Endothelial cell of hepatic sinusoid (primary cell): ENCODE data around the gene IKZF1.

Source experiments
- in situ Hi-C: cut with HindIII; loops from 2 replicates; pipeline ENCODE4 v1.10.0; 2017; ENCODE audit warnings: low sequenced_read_pairs

IKZF1 gene

GRCh38 chr7:50307368-50308032 lies 3.0 kb downstream of the IKZF1 start:
- in situ Hi-C loops, result no loop called here

DNA sequence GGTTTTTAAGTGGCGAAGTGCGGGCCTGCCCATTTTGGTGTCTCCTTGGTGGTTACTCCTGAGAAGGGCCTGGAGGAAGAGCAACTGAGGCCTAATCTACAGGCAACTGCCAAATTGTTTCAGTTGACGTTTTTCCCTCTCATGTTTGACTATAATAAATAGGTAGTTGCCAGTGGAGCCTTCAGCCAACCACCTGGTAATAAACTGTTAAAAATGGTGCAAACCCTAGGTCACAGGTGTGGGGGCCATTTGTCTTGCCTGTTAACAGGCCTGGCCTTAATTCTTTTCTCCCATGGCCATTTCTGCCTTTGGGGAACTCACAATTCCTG lies 3.7 kb downstream of the IKZF1 start:
- in situ Hi-C loops, result no loop called here

DNA sequence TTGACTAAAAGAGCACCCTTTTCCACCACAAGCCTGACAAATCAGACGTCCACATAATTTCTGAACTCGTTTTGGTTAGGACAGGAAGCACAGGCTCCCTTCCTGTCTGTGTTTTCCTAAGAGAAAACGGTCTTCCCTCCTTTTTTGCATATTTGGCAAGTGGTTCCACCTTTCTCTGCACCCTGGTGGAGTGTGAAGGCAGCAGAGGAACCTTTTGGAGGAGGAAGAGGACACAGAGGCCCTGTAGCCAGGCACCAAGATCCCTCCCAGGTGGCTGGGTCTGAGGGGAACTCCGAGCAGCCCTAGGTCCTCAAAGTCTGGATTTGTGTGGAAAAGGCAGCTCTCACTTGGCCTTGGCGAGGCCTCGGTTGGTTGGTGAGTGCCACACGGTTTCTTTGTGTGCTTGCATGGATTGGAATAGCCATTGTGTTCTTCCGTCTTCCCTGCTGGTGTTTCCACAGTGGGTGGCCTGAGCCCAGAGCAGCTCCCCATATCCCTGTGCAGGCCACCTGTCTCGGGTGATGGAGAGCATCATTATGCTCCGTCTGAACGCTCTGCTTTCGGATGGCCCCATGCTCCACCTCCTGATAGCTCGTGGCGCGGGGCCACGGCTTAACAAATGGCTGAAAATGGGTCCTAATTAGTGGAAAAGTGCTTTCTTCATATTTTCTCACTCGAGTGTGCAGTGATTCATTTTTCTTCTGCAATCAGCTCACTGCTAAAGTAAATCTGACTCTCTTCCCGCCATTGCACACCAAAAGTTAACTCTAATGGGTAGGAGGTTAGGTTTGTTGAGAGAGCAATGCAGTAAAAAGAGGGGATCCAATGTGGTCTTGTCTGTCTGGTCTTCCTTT lies 4.2 kb downstream of the IKZF1 start:
- in situ Hi-C loops, result no loop called here

- in situ Hi-C loops, result no loop called here
Observed at GRCh38 chr7:50309721-50310120, 5.2 kb downstream of the IKZF1 start.

GRCh38 chr7:50310361-50310760 lies 5.8 kb downstream of the IKZF1 start:
- in situ Hi-C loops, result no loop called here

DNA sequence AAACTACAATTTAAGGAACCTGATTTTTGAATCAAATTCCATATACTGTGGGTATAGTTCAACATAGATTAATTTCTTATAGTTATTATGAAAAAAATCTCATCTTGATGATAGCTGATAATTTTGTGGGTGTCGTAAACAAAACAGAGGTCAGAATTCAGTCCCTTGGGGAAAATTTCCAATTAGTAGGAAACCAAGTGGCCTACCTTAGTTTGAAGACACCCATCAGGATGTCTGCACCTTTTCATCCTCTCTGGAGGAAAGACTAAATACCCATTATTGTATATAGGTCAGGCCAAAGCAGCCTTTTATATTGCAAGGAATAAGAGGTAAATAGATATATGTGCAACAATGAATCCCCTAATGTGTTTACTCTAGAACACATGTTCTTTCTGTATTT lies 6.4 kb downstream of the IKZF1 start:
- in situ Hi-C loops, result no loop called here

GRCh38 chr7:50312250-50313162 lies 8.0 kb downstream of the IKZF1 start:
- in situ Hi-C loops, result no loop called here

DNA sequence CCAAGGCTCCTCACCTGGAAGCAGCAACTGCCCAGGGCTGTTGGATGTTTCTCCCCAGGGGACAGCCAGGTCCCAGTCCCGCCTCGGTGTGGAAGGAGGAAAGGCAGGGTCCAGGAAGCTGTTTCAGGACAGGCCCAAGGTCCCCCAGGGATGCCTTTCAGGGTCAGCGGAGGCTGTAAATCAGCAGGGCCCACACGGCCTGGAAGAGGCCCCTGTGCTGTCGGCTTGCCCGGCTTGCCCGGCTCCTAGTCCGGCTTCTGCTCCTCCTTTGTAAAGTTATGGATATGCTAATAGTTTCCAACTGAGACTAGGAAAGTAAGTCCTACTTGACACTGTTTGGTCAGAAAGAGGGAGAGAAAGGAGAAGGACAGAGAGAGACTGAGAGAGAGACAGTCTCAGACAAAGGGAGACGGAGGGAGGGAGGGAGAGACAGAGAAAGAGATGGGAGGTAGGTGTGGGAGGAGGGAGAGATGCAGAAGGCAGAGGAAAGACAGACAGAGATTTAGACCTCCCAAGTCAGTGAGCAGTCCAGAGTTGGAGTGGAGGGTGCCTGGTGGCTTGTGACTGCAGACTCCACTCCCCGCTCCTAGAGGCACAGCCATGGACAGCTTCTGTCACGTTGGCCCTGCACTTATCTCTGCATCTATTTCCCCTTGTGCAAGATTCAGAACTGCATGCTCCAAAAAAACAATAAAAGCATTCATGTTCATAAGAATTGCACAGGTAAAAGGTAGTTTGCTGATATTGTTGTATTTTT lies 10.5 kb downstream of the IKZF1 start:
- in situ Hi-C loops, result no loop called here

GRCh38 chr7:50315739-50316671 lies 11.5 kb downstream of the IKZF1 start:
- in situ Hi-C loops, result no loop called here

GRCh38 chr7:50317221-50317678 lies 12.7 kb downstream of the IKZF1 start:
- in situ Hi-C loops, result no loop called here

- in situ Hi-C loops, result no loop called here
Observed at GRCh38 chr7:50317697-50318669, 13.5 kb downstream of the IKZF1 start.

GRCh38 chr7:50321487-50322067 lies 17.1 kb downstream of the IKZF1 start:
- in situ Hi-C loops, result no loop called here

DNA sequence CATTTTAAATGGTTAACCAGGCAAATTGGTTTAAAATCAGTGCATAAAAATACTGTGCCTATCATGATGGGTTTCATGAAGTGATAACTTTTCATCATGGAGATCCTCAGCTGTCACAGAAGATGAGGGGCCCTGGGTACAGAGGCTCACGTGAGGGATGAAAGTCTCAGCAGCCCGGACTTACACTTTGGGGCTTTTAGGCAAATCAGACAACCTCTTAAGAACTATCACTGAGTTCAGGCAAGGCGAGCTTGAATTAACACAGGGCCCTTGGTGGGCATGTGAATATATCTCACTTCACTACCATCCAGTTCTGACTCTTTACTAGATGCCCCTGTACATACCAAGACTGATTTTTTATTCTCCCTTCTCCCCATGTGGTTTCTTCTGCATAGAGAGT lies 19.6 kb downstream of the IKZF1 start:
- in situ Hi-C loops, result no loop called here

DNA sequence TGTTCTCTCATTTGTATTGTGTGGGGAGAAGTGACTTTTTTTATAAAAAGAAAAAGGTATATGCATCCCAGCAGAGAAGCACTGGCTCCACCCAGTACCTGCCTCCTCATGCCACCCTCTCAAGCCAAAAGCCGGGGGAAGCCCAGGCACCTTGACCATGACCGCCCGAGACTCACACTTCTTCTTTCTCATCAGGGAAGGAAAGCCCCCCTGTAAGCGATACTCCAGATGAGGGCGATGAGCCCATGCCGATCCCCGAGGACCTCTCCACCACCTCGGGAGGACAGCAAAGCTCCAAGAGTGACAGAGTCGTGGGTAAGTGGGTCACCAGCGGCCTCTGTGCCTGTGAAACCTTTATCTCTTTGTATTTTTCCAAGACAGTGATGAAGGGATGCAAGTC lies 22.9 kb downstream of the IKZF1 start:
- in situ Hi-C loops, result no loop called here

- in situ Hi-C loops, result no loop called here
Observed at GRCh38 chr7:50329775-50330174, 25.3 kb downstream of the IKZF1 start.

DNA sequence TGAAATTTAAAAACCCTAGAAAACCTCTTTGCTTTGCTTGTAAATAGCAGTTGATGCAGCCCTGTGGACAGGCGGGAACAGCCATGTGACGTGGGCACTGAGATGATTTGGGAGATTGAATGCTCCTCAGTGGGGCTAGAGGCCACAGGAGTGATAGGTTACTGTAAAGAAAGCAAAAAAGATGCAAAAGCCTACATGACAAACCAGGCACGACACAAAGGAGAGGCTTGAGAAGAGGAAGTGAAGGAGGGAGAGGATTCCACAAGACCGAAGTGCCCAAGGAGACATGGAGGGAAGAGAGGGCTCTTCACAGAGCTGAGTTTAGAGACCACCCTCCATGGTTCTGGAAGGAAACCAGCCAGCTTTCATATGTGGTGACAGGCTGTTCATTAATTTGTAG lies 25.7 kb downstream of the IKZF1 start:
- in situ Hi-C loops, result no loop called here

DNA sequence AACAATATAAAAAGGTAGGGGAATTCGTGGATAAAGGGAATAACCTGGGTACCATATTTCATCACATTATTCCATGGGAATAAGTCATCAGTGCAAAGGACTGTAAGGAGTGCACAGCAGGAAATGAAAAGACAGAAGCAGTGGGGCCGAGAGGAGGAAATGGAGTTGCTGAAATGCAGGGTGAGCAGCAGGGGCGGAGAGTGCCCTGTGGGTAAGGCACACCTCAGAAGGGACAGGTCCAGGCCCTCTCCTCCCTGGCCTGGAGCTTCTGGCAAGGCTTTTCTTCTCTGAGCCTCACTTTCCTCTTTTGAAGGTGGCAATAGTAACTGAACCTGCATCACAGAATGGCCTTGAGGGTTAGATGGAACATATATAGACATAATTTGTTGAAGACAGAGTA lies 26.2 kb downstream of the IKZF1 start:
- in situ Hi-C loops, result no loop called here

DNA sequence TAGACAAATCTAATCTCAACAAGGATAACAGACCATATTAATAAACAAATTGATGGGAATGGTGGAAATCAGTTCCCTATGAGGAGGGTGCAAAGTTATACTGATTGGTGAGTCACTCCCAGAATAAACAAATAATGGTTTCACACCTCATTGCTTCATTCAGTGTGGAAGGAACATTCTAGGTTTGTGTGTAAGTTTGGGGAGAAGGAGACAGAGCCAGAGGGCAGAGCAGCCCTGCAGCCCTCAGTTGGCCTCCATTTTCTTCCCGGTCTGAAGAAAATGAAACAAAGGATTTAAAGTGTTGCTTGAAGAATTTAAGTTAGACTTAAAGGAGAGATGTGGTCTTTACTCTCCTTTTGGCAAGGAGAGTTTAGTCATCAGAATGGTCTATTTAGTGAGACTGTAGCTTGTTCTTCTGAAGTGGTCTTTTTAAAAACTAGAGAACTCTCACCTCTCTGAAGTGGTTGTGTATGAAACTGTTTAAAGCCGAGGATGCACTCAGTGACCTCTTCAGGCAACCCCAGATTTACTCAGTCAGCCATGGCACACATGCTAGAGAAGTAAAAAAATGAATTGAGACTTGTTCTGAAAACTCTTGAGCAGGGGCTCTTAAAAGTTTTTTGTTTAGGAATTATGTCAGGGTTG lies 27.2 kb downstream of the IKZF1 start:
- in situ Hi-C loops, result no loop called here
